OCI-LY1 (cell line): ENCODE measurements around the gene ADGRB2.

Experiments used
- CTCF ChIP-seq: fragments of 200-600 bp; sonication (generic), shearing (Covaris generic); IDR thresholded peaks from 2 replicates; pipeline ENCODE4 v1.5.1; 2017; ENCODE audit warnings: mild to moderate bottlenecking, antibody characterized with exemption, low read length, moderate library complexity, mixed read lengths
- EZH2 ChIP-seq: fragments of 200-600 bp; sonication (generic), shearing (Covaris generic); IDR thresholded peaks from 2 replicates; pipeline ENCODE4 v1.8.0; 2017; ENCODE audit warnings: borderline replicate concordance, mixed run types, mild to moderate bottlenecking, antibody characterized with exemption, low read length, moderate library complexity, mixed read lengths

- no peak for TF ChIP-seq CTCF
- TF ChIP-seq EZH2, result no peak
These were observed 75.8 kb downstream of the ADGRB2 start for GRCh38 chr1:31688233-31688918.
